ENCODE results near the gene DLEC1.

Gene DLEC1

GRCh38 chr3:38165722-38166387 is 126.8 kb downstream of the DLEC1 start:
- DNase-seq = peak in 1 of 2 experiments; percentile 33

GRCh38 chr3:38167591-38167990 is 128.6 kb downstream of the DLEC1 start:
- no peak for DNase-seq

GRCh38 chr3:38168151-38169026 is 129.4 kb downstream of the DLEC1 start:
- DNase-seq = no peak

GRCh38 chr3:38169027-38169317 is 130.0 kb downstream of the DLEC1 start:
- no peak for DNase-seq

GRCh38 chr3:38170722-38171121 is 131.7 kb downstream of the DLEC1 start:
- no peak for DNase-seq

GRCh38 chr3:38171622-38172021 is 132.6 kb downstream of the DLEC1 start:
- DNase-seq = no peak

Data from activated CD4-positive, alpha-beta T cell treated with anti-CD3 and anti-CD28 coated beads, Interleukin-2, amount 50 U/mL, for 4 hours (primary cell).